GM12878 (cell line): Measurements from ENCODE around the gene RUVBL2. TPM values are rescaled to one million over a fixed set of nuclear protein-coding genes. Genes with fewer than 3 reads are reported as not detected.

Experiments used
- ATAC-seq: fragments of 200-7000 bp; cut with Tn5 transposase; 3 replicates; pipeline ENCODE4 v1.9.1; 2020; ENCODE audit warnings: mild to moderate bottlenecking, moderate library complexity
- BruUV-seq: library from RNA; stranded (reverse); fragments of 400-500 nt; replicated peaks from 2 replicates; lab custom pipeline; 2021; lab: Mats Ljungman, UMichigan
- CTCF ChIA-PET: fragments of 300-600 bp; sonication (Branson Sonifier 250); formaldehyde crosslinking; extraction: SDS; loops from one replicate; lab custom pipeline; 2021; ENCODE audit warnings: inconsistent platforms; lab: Yijun Ruan, JAX
- POLR2A ChIA-PET: fragments of 350-600 bp; formaldehyde crosslinking; extraction: SDS; loops from one replicate; lab custom pipeline; 2021; ENCODE audit warnings: inconsistent platforms; lab: Charles Lee
- RAD21 ChIA-PET: fragments of 300-600 bp; sonication (Branson Sonifier 250); formaldehyde crosslinking; loops from one replicate; lab custom pipeline; 2023; ENCODE audit warnings: antibody characterized with exemption; ENCODE audit not compliant: unreplicated experiment; lab: Charles Lee
- SMC1A ChIA-PET: fragments of 300-600 bp; sonication (Branson Sonifier 250); formaldehyde crosslinking; loops from one replicate; lab custom pipeline; 2023; ENCODE audit not compliant: unreplicated experiment, uncharacterized antibody; lab: Charles Lee
- DNase-seq: peaks from one replicate; pipeline ENCODE4 v3.0.0-alpha.2; 2011; ENCODE audit warnings: low read depth, low spot score
- FAIRE-seq: peaks from 3 replicates; lab custom pipeline; 2011; peaks lifted over from hg19 to GRCh38; lab: Jason Lieb, UNC
- H2AFZ ChIP-seq: 2 replicates; pipeline ENCODE4 v1.6.0; 2011; ENCODE audit warnings: low read depth, low read length, control low read depth; ENCODE audit not compliant: control insufficient read depth
- H3K27ac ChIP-seq: 2 replicates; pipeline ENCODE4 v1.5.1; 2011; ENCODE audit warnings: control low read depth; ENCODE audit not compliant: control insufficient read depth, insufficient read depth
- H3K27me3 ChIP-seq, 2 experiments: replicated peaks in 1 of 2; 2 replicates each; pipeline versions ENCODE4 v1.6.0 to v1.6.1; 2011; ENCODE audit warnings: low read length in 1 of 2; ENCODE audit not compliant: control insufficient read depth in 2 of 2, insufficient read depth in 2 of 2
- H3K36me3 ChIP-seq, 2 experiments: 2 replicates each; pipeline ENCODE4 v1.5.1; 2011; ENCODE audit warnings: low read length in 1 of 2; ENCODE audit not compliant: control insufficient read depth in 2 of 2, insufficient read depth in 2 of 2
- H3K4me1 ChIP-seq: 2 replicates; pipeline ENCODE4 v1.6.1; 2011; ENCODE audit warnings: mild to moderate bottlenecking, low read length, moderate library complexity, mixed read lengths; ENCODE audit not compliant: control insufficient read depth, insufficient read depth
- H3K4me2 ChIP-seq: 2 replicates; pipeline ENCODE4 v1.6.0; 2011; ENCODE audit warnings: control low read depth; ENCODE audit not compliant: control insufficient read depth, insufficient read depth
- H3K4me3 ChIP-seq: fragments of 200-600 bp; sonication (generic); 2 replicates; pipeline ENCODE4 v1.5.1; 2016
- H3K79me2 ChIP-seq: 2 replicates; pipeline ENCODE4 v1.6.0; 2011; ENCODE audit warnings: low read length; ENCODE audit not compliant: control insufficient read depth, insufficient read depth
- H3K9ac ChIP-seq: 2 replicates; pipeline ENCODE4 v1.8.0; 2011; ENCODE audit warnings: low read length, control low read depth, mixed read lengths; ENCODE audit not compliant: control insufficient read depth, insufficient read depth
- H3K9me3 ChIP-seq: replicated peaks from 3 replicates; pipeline ENCODE4 v1.5.1; 2011; ENCODE audit warnings: mild to moderate bottlenecking, low read length; ENCODE audit not compliant: control insufficient read depth, insufficient read depth
- H4K20me1 ChIP-seq: 2 replicates; pipeline ENCODE4 v1.6.0; 2011; ENCODE audit not compliant: control insufficient read depth, insufficient read depth
- ASH2L ChIP-seq: fragments of 300-600, 200-600 bp; sonication (generic); IDR thresholded peaks from 2 replicates; pipeline ENCODE4 v1.6.1; 2017; ENCODE audit warnings: low read depth, mild to moderate bottlenecking, borderline replicate concordance
- BMI1 ChIP-seq: fragments of 450-650 bp; IDR thresholded peaks from 2 replicates; pipeline ENCODE4 v1.6.1; 2016; ENCODE audit warnings: mild to moderate bottlenecking, moderate library complexity, borderline replicate concordance
- CHD1 ChIP-seq: IDR thresholded peaks from 2 replicates; pipeline ENCODE4 v1.6.1; 2012; ENCODE audit warnings: low read depth, low read length, improper control_type of control experiment
- CHD4 ChIP-seq: fragments of 200-600 bp; sonication (generic); IDR thresholded peaks from 2 replicates; pipeline ENCODE4 v1.6.1; 2016; ENCODE audit warnings: mild to moderate bottlenecking
- ETV6 ChIP-seq, 2 experiments: fragments of 450-650 bp in 1 of 2; IDR thresholded peaks in 1 of 2; conservative IDR thresholded peaks in 1 of 2; 2 replicates each; pipeline ENCODE4 v1.6.1; 2014; ENCODE audit warnings: antibody characterized with exemption in 1 of 2, borderline replicate concordance in 1 of 2, low read depth in 1 of 2, mild to moderate bottlenecking in 1 of 2, moderate library complexity in 1 of 2
- FOS ChIP-seq: IDR thresholded peaks from 3 replicates; pipeline ENCODE4 v1.6.1; 2011; ENCODE audit warnings: borderline replicate concordance; ENCODE audit not compliant: insufficient read length; ENCODE audit errors: extremely low read depth
- FOXM1 ChIP-seq: IDR thresholded peaks from 2 replicates; pipeline ENCODE4 v1.6.1; 2012; ENCODE audit warnings: low read depth, mild to moderate bottlenecking, inconsistent platforms, low read length, moderate library complexity
- HCFC1 ChIP-seq: fragments of 150-350 bp; IDR thresholded peaks from 2 replicates; pipeline ENCODE4 v1.6.1; 2014; ENCODE audit warnings: low read length
- KDM1A ChIP-seq: fragments of 200-600 bp; sonication (generic); IDR thresholded peaks from 2 replicates; pipeline ENCODE4 v1.6.1; 2016; ENCODE audit warnings: borderline replicate concordance
- LARP7 ChIP-seq: fragments of 450-650 bp; IDR thresholded peaks from 2 replicates; pipeline ENCODE4 v1.6.1; 2017; ENCODE audit warnings: mild to moderate bottlenecking
- PAX5 ChIP-seq: IDR thresholded peaks from 2 replicates; pipeline ENCODE4 v1.6.1; 2011; ENCODE audit warnings: low read depth, low read length, borderline replicate concordance
- RUNX3 ChIP-seq: IDR thresholded peaks from 2 replicates; pipeline ENCODE4 v1.6.1; 2012; ENCODE audit warnings: low read length, inconsistent platforms
- SIX5 ChIP-seq: IDR thresholded peaks from 2 replicates; pipeline ENCODE4 v1.6.1; 2011; ENCODE audit warnings: mild to moderate bottlenecking, low read depth, low read length, moderate library complexity; ENCODE audit not compliant: severe bottlenecking
- SPI1 ChIP-seq: IDR thresholded peaks from 2 replicates; pipeline ENCODE4 v1.6.1; 2011; ENCODE audit warnings: low read depth, mild to moderate bottlenecking, low read length, moderate library complexity, borderline replicate concordance; ENCODE audit not compliant: insufficient read depth
- STAT3 ChIP-seq: IDR thresholded peaks from 2 replicates; pipeline ENCODE4 v1.6.1; 2011; ENCODE audit warnings: low read depth, low read length, improper control_type of control experiment
- ZBED1 ChIP-seq: IDR thresholded peaks from 2 replicates; pipeline ENCODE4 v1.6.1; 2016; ENCODE audit warnings: borderline replicate concordance
- ZBTB33 ChIP-seq: fragments of 450-650 bp; IDR thresholded peaks from 2 replicates; pipeline ENCODE4 v1.6.1; 2017; ENCODE audit warnings: mild to moderate bottlenecking
- WGBS: methylation state at CpG from one replicate; pipeline ENCODE4 v1.1.6; 2016; ENCODE audit warnings: low lambda C conversion rate; ENCODE audit not compliant: insufficient replicate concordance, insufficient coverage; ENCODE audit errors: missing lambda C conversion rate; 5-methylcytosine and 5-hydroxymethylcytosine counted together
- in situ Hi-C: fragments of 300-500 bp; cut with MboI; formaldehyde crosslinking; loops from 9 replicates; pipeline ENCODE4 v1.14.3; 2018; ENCODE audit warnings: mixed read lengths
- intact Hi-C: fragments of 100-400 bp; cut with micrococcal nuclease; formaldehyde crosslinking; loops from one replicate; pipeline ENCODE4 v1.14.2; 2022; ENCODE audit not compliant: unreplicated experiment
- polyA plus RNA-seq, 11 experiments: library from polyadenylated mRNA; depleted of rRNA in 4 of 11; unstranded in 6 of 11; stranded (reverse) in 5 of 11; fragments of >200 nt; fragmentation: Nextera tagmentation in 4 of 11; fragmentation: Illumina TruSeq in 1 of 11; extraction: Ambion mirVana in 4 of 11; extraction: Trizol in 1 of 11; gene quantifications; 1 replicate in 1 of 11; 2 replicates in 10 of 11; pipeline versions ENCODE4 v1.2.1 to v1.2.3, GENCODE V29; 2011 to 2016; ENCODE audit warnings: inconsistent platforms in 2 of 11, missing spikeins in 2 of 11, low read depth in 1 of 11
- total RNA-seq, 4 experiments: library from RNA; depleted of rRNA in 3 of 4; stranded (reverse); fragments of >200 nt in 3 of 4; fragmentation: Illumina TruSeq in 1 of 4; extraction: Trizol in 1 of 4; gene quantifications; 2 replicates each; pipeline versions ENCODE4 v1.2.1 to v1.2.3, GENCODE V29; 2013 to 2021
- TF ChIP-seq, protein P1 (sequence below): IDR thresholded peaks from 2 replicates; pipeline ENCODE4 v1.6.1; 2012; ENCODE audit warnings: improper control_type of control experiment, low read depth, low read length; ENCODE audit not compliant: insufficient replicate concordance

The RUVBL2 gene
- total and polyA plus RNA-seq, 10 of the 15 experiments (the other 5 are each of a cell fraction or from before 2014, with no cell fraction given): 33.8 to 224 (median 125) TPM

GRCh38 chr19:48985711-48986110, 8.0 kb upstream of the RUVBL2 start (continued):
- TF ChIP-seq, protein P1, sequence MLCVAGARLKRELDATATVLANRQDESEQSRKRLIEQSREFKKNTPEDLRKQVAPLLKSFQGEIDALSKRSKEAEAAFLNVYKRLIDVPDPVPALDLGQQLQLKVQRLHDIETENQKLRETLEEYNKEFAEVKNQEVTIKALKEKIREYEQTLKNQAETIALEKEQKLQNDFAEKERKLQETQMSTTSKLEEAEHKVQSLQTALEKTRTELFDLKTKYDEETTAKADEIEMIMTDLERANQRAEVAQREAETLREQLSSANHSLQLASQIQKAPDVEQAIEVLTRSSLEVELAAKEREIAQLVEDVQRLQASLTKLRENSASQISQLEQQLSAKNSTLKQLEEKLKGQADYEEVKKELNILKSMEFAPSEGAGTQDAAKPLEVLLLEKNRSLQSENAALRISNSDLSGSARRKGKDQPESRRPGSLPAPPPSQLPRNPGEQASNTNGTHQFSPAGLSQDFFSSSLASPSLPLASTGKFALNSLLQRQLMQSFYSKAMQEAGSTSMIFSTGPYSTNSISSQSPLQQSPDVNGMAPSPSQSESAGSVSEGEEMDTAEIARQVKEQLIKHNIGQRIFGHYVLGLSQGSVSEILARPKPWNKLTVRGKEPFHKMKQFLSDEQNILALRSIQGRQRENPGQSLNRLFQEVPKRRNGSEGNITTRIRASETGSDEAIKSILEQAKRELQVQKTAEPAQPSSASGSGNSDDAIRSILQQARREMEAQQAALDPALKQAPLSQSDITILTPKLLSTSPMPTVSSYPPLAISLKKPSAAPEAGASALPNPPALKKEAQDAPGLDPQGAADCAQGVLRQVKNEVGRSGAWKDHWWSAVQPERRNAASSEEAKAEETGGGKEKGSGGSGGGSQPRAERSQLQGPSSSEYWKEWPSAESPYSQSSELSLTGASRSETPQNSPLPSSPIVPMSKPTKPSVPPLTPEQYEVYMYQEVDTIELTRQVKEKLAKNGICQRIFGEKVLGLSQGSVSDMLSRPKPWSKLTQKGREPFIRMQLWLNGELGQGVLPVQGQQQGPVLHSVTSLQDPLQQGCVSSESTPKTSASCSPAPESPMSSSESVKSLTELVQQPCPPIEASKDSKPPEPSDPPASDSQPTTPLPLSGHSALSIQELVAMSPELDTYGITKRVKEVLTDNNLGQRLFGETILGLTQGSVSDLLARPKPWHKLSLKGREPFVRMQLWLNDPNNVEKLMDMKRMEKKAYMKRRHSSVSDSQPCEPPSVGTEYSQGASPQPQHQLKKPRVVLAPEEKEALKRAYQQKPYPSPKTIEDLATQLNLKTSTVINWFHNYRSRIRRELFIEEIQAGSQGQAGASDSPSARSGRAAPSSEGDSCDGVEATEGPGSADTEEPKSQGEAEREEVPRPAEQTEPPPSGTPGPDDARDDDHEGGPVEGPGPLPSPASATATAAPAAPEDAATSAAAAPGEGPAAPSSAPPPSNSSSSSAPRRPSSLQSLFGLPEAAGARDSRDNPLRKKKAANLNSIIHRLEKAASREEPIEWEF: no peak
- TF ChIP-seq FOXM1 (no peak), ZBED1 (no peak)

- BruUV-seq: no TSS peak
- no peak for FAIRE-seq
- ATAC-seq: no peak
- Histone ChIP-seq H3K9ac (no peak overlapping the region), H3K27ac (no peak overlapping the region), H3K9me3 (no peaks in the 10 kb centered on the region), H3K27me3 (no peaks in the 10 kb centered on the region), H3K36me3 (peaks cover 4 to 27% of the 10 kb centered on the region in 2 experiments; a peak in 3 of 4 replicates)
- RAD21 ChIA-PET: no interaction called here
- in situ Hi-C loops: no loop called here
- POLR2A ChIA-PET: interaction anchor here (0.6 kb wide), 1 partner anchor 12 kb away, joined by 4 read pairs; no protein-coding TSS in a partner anchor
- TF ChIP-seq CHD4 (no peak), RUNX3 (no peak), ETV6 (conservative IDR thresholded peaks at IDR 0.05 in 1 of 2, IDR thresholded peaks at IDR 0.05 in 1 of 2; ENCODE audit: borderline replicate concordance in 1 of 2, low read depth in 1 of 2) (no peak), SPI1 (peak; percentile 55; the same call in 1 of the 2 replicates), ZBTB33 (no peak), STAT3 (no peak), SIX5 (peak; percentile 43), HCFC1 (peak; percentile 51; the same call in 1 of the 2 replicates), ASH2L (no peak), KDM1A (no peak), FOS (no peak), CHD1 (no peak), BMI1 (no peak), LARP7 (no peak), PAX5 (no peak)
- TF ChIP-seq, all 136 proteins: peak for 3
- H3K4me1 ChIP-seq: peaks cover 3% of the 10 kb centered on the region
- WGBS: 93% methylated on average over 2 of the region's 3 CpGs
- ChIA-PET CTCF (interaction anchor here (1.1 to 2.1 kb wide), 2 partner anchors 12 to 14 kb away, joined by 3 to 11 read pairs; no protein-coding TSS in a partner anchor), SMC1A (no interaction called here)
- no peak overlapping the region for H3K4me3 ChIP-seq
- no peak overlapping the region for H3K4me2 ChIP-seq
- no peak for DNase-seq
- intact Hi-C loops: no loop called here
- peaks cover 10% of the 10 kb centered on the region for H3K79me2 ChIP-seq
- no peaks in the 10 kb centered on the region for H4K20me1 ChIP-seq
- no peak overlapping the region for H2AFZ ChIP-seq
Measured at GRCh38 chr19:48986211-48986610, 7.5 kb upstream of the RUVBL2 start.
